PC-3 (cell line): ENCODE results near the gene TSR2. TPM values are rescaled to one million over a fixed set of nuclear protein-coding genes. Genes with fewer than 3 reads are reported as not detected.

Experiments used
- ATAC-seq: fragments of 200-7000 bp; cut with Tn5 transposase; 2 replicates; pipeline ENCODE4 v1.9.1; 2020; ENCODE audit warnings: mild to moderate bottlenecking, moderate library complexity
- Bru-seq: library from RNA; stranded (reverse); fragments of 400-500 nt; gene quantifications from one replicate; lab custom pipeline; 2021; lab: Mats Ljungman, UMichigan
- BruChase-seq, 2 experiments: library from RNA; stranded (reverse); fragments of 400-500 nt; gene quantifications; one replicate each; lab custom pipeline; 2021; lab: Mats Ljungman, UMichigan
- BruUV-seq: library from RNA; stranded (reverse); fragments of 400-500 nt; replicated peaks from 2 replicates; lab custom pipeline; 2021; lab: Mats Ljungman, UMichigan
- CTCF ChIA-PET: fragments of 300-600 bp; sonication (Branson Sonifier 250); formaldehyde crosslinking; loops from one replicate; lab custom pipeline; 2022; ENCODE audit warnings: antibody characterized with exemption; lab: Charles Lee
- POLR2A ChIA-PET: fragments of 300-600 bp; sonication (Branson Sonifier 250); formaldehyde crosslinking; loops from one replicate; lab custom pipeline; 2022; ENCODE audit warnings: antibody characterized with exemption; ENCODE audit not compliant: unreplicated experiment; lab: Charles Lee
- DNase-seq: peaks from one replicate; pipeline ENCODE4 v3.0.0-alpha.2; 2015
- H2AFZ ChIP-seq: fragments of 300-600 bp; sonication (generic); 2 replicates; pipeline ENCODE4 v1.6.0; 2016; ENCODE audit warnings: antibody characterized with exemption, low read length
- H3F3A ChIP-seq: fragments of 300-600 bp; sonication (generic); one replicate; pipeline ENCODE4 v1.6.0; 2017; ENCODE audit warnings: antibody characterized with exemption, low read length, control low read depth, mild to moderate bottlenecking; ENCODE audit not compliant: unreplicated experiment
- H3K27ac ChIP-seq: fragments of 300-600 bp; sonication (generic); 2 replicates; pipeline ENCODE4 v1.5.1; 2016; ENCODE audit warnings: mild to moderate bottlenecking, low read length
- H3K27me3 ChIP-seq: fragments of 300-600 bp; sonication (generic); 2 replicates; pipeline ENCODE4 v1.6.1; 2016; ENCODE audit warnings: low read length, mixed read lengths
- H3K36me3 ChIP-seq: fragments of 300-600 bp; sonication (generic); 2 replicates; pipeline ENCODE4 v1.6.1; 2016; ENCODE audit warnings: low read depth, mixed run types, low read length, mixed read lengths
- H3K4me1 ChIP-seq: fragments of 300-600 bp; sonication (generic); 2 replicates; pipeline ENCODE4 v1.5.1; 2016; ENCODE audit warnings: low read length; ENCODE audit not compliant: insufficient read depth
- H3K4me2 ChIP-seq: fragments of 300-600 bp; sonication (generic); 2 replicates; pipeline ENCODE4 v1.6.0; 2016; ENCODE audit warnings: low read length
- H3K4me3 ChIP-seq: fragments of 300-600 bp; sonication (generic); 2 replicates; pipeline ENCODE4 v1.5.1; 2016; ENCODE audit warnings: mild to moderate bottlenecking, low read length, mixed read lengths
- H3K79me2 ChIP-seq: fragments of 300-600 bp; sonication (generic); 2 replicates; pipeline ENCODE4 v1.6.1; 2017; ENCODE audit warnings: low read length, mixed read lengths
- H3K9ac ChIP-seq: fragments of 300-600 bp; sonication (generic); 2 replicates; pipeline ENCODE4 v1.6.0; 2016; ENCODE audit warnings: mild to moderate bottlenecking, low read length
- H3K9me2 ChIP-seq: fragments of 300-600 bp; sonication (generic); replicated peaks from 2 replicates; pipeline ENCODE4 v1.6.1; 2016; ENCODE audit warnings: mixed run types, low read length, mixed read lengths
- H3K9me3 ChIP-seq: fragments of 300-600 bp; sonication (generic); 2 replicates; pipeline ENCODE4 v1.6.1; 2016; ENCODE audit warnings: low read length, mixed read lengths
- H4K20me1 ChIP-seq: fragments of 300-600 bp; sonication (generic); 2 replicates; pipeline ENCODE4 v1.6.1; 2016; ENCODE audit warnings: low read length, mixed read lengths
- EZH2 ChIP-seq: fragments of 300-600 bp; sonication (generic); IDR thresholded peaks from one replicate; pipeline ENCODE4 v1.6.1; 2017; ENCODE audit warnings: antibody characterized with exemption, mild to moderate bottlenecking, low read length; ENCODE audit not compliant: unreplicated experiment
- EZH2phosphoT487 ChIP-seq: fragments of 300-600 bp; sonication (generic); IDR thresholded peaks from 2 replicates; pipeline ENCODE4 v1.6.1; 2018; ENCODE audit warnings: mild to moderate bottlenecking, antibody characterized with exemption, low read length, borderline replicate concordance
- intact Hi-C: fragments of 100-400 bp; cut with micrococcal nuclease; formaldehyde crosslinking; loops from 2 replicates; pipeline ENCODE4 v1.9.0; 2023
- long read RNA-seq: library from polyadenylated mRNA; unstranded; transcript quantifications from one replicate; pipeline ENCODE4 v2.0.0, GENCODE V29; 2021; ENCODE audit not compliant: unreplicated experiment
- total RNA-seq: library from RNA; depleted of rRNA; stranded (reverse); fragments of >200 nt; gene quantifications from 2 replicates; pipeline ENCODE4 v1.2.3, GENCODE V29; 2014; rRNA removed
- TF ChIP-seq, protein P1 (sequence below): fragments of 300-600 bp; sonication (generic); conservative IDR thresholded peaks from 2 replicates; pipeline ENCODE4 v1.5.1; 2017; ENCODE audit warnings: antibody characterized with exemption, low read depth, mild to moderate bottlenecking, low read length

Gene TSR2, protein sequence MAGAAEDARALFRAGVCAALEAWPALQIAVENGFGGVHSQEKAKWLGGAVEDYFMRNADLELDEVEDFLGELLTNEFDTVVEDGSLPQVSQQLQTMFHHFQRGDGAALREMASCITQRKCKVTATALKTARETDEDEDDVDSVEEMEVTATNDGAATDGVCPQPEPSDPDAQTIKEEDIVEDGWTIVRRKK
- 38.6 and 44.6 TPM in 2 replicates for total RNA-seq
- Bru-seq, nascent RNA: percentile 90 among the genes with signal in this experiment
- percentile 96 among the genes with signal in this experiment for BruChase-seq, experiment 1, labeled RNA remaining after a 6-hour chase
- percentile 92 among the genes with signal in this experiment for BruChase-seq, experiment 2, labeled RNA remaining after a 2-hour chase
- long read RNA-seq, transcript TSR2-201 (5 exons, 1,534 nt): major isoform, 115 of 141 reads
- long read RNA-seq, partial matches to known transcripts: 2 of 141 reads
- long read RNA-seq, other reads (novel, unspliced or antisense): 24 of 141 reads

DNA sequence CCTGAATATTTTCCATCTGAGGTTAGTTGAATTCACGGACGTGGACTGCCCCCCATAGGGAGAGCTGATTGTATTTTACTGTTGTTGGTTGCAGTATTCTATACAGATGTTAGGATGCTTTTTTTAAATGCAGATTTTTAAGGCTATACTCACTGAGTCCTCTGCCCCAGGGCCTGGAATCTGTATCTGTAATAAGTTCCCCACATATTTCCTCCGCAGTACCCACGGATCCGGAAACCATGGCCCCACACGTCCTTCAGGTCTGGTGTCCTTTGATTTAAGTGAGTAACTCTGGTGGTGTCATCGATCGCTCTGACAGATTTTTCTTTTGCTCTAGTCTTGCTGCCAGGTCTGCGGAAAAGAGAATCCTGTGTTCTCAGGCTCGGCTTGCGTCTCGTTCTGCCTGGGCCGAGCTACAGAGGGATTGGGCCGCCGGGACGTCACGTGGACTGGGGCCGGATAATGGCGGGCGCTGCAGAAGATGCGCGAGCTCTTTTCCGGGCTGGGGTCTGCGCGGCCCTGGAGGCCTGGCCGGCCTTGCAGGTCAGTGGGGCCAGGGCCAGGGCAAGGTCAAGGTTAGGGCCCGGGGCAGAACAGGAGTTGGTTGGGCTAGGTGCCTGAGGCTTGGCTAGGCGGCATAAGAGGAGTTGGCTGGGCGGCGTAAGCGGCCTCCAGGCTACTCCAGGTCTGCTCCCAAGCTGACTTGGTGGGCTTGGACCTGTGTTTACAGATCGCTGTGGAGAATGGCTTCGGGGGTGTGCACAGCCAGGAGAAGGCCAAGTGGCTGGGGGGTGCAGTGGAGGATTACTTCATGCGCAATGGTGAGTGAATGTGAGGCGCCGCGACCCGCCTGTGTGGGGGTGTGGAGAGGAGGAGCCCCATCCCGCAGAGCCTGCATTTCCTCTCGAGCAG, at the start of gene TSR2:
TSS of gene TSR2 (plus strand) at position 445 of the 912 bp plus-strand sequence. CDS start at position 463, 18 bp downstream.
- intact Hi-C loops: loop anchor here (1.0 to 2.0 kb wide), 2 partner anchors 192 to 397 kb away; no protein-coding TSS in a partner anchor
- ChIA-PET POLR2A (no interaction called here), CTCF (interaction anchor here (0.6 to 1.0 kb wide), 2 partner anchors 192 to 396 kb away, joined by 3 read pairs; no protein-coding TSS in a partner anchor)
- Histone ChIP-seq H3K27me3 (no peaks in the 10 kb centered on the region), H3K4me3 (peak within 1 kb of the TSS; percentile 97), H3K79me2 (peaks cover 34% of the 10 kb centered on the region), H3K9me2 (no peaks in the 10 kb centered on the region), H3K9me3 (no peaks in the 10 kb centered on the region), H3F3A (no peaks in the 10 kb centered on the region), H3K9ac (peak within 1 kb of the TSS; percentile 90), H3K4me1 (peaks cover 7% of the 10 kb centered on the region; the same call in 1 of the 2 replicates), H4K20me1 (peaks cover 15% of the 10 kb centered on the region; the same call in 1 of the 2 replicates), H3K4me2 (peak within 1 kb of the TSS; percentile 90), H3K27ac (no peak within 1 kb of the TSS), H3K36me3 (peaks cover 11% of the 10 kb centered on the region; the same call in 1 of the 2 replicates), H2AFZ (peak within 1 kb of the TSS; percentile 91)
- DNase-seq: peak; percentile 86
- BruUV-seq: TSS peak; percentile 63
- ATAC-seq: peak; percentile 94
- TF ChIP-seq EZH2: no peak
- TF ChIP-seq, protein P1, sequence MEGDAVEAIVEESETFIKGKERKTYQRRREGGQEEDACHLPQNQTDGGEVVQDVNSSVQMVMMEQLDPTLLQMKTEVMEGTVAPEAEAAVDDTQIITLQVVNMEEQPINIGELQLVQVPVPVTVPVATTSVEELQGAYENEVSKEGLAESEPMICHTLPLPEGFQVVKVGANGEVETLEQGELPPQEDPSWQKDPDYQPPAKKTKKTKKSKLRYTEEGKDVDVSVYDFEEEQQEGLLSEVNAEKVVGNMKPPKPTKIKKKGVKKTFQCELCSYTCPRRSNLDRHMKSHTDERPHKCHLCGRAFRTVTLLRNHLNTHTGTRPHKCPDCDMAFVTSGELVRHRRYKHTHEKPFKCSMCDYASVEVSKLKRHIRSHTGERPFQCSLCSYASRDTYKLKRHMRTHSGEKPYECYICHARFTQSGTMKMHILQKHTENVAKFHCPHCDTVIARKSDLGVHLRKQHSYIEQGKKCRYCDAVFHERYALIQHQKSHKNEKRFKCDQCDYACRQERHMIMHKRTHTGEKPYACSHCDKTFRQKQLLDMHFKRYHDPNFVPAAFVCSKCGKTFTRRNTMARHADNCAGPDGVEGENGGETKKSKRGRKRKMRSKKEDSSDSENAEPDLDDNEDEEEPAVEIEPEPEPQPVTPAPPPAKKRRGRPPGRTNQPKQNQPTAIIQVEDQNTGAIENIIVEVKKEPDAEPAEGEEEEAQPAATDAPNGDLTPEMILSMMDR: peak; percentile 39; the same call in 1 of the 2 replicates

DNA sequence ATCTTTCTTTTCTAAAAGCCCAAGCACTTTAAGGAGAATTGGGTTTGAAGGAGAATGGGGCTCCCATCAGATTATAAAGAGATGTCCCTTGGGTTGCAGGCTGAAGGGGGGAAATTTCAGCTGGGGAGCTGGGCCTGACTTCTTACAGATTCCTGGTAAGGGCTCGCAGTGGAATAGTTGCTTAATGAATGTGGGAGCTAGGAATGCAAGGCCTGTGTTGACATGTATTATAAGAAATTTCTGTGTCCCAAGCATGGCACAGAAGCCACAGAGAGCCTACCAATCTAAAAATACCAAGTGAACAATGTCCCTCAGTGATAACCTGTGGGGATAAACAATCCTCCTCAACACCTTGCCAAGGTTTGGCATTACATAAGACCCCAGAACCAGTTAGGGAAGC, 43.1 kb upstream of the TSR2 start:
- Histone ChIP-seq H3K4me1 (no peaks in the 10 kb centered on the region), H3K36me3 (no peaks in the 10 kb centered on the region), H2AFZ (no peak overlapping the region), H3K79me2 (no peaks in the 10 kb centered on the region), H3K27me3 (no peaks in the 10 kb centered on the region), H3K9me2 (no peaks in the 10 kb centered on the region), H3F3A (no peaks in the 10 kb centered on the region), H3K4me2 (no peak overlapping the region), H3K9ac (no peak overlapping the region), H3K9me3 (no peaks in the 10 kb centered on the region), H4K20me1 (no peaks in the 10 kb centered on the region), H3K27ac (no peak overlapping the region), H3K4me3 (no peak overlapping the region)
- ChIA-PET POLR2A (no interaction called here), CTCF (no interaction called here)
- ATAC-seq (no peak), DNase-seq (no peak)
- intact Hi-C loops: no loop called here
- BruUV-seq: no TSS peak
- TF ChIP-seq, protein P1: no peak
- TF ChIP-seq EZH2: no peak
- TF ChIP-seq EZH2phosphoT487: no peak
